ENCODE data around the gene CHMP1B. TPM values are rescaled to one million over a fixed set of nuclear protein-coding genes. Genes with fewer than 3 reads are reported as not detected.

Gene CHMP1B
- total and polyA plus RNA-seq, 9 of the 15 experiments (the other 6 are each of a cell fraction or from before 2014, with no cell fraction given) = 12.3 to 29.9 (median 19.0) TPM

- H3K79me2 ChIP-seq (ENCODE audit: control insufficient read depth, insufficient read depth, low read length) = no peaks in the 10 kb centered on the region
- intact Hi-C loops (cut with micrococcal nuclease) (no loop called here), in situ Hi-C loops (cut with MboI) (no loop called here)
- no TSS peak for BruUV-seq (replicated peaks)
- POLR2A ChIA-PET = interaction anchor here (1.0 to 1.3 kb wide), 2 partner anchors 12 to 25 kb away, joined by 5 read pairs; no protein-coding TSS in a partner anchor
- H3K36me3 ChIP-seq (ENCODE audit: control insufficient read depth, insufficient read depth, low read length) = peaks cover 13% of the 10 kb centered on the region; the same call in 2 of the 3 replicates
- H3K9ac ChIP-seq (ENCODE audit: insufficient read depth in 1 of 2, low read depth in 2 of 2, low read length in 2 of 2) = no peak overlapping the region
- DNase-seq (ENCODE audit: extremely low read depth in 1 of 4, low spot score in 3 of 4) = no peak
- CTCF ChIA-PET (ENCODE audit: low intra/inter-chr PET ratio) = no interaction called here
- no peak for ATAC-seq
- 69% methylated on average over 3 of the region's 3 CpGs for WGBS (ENCODE audit: insufficient coverage, low coverage, missing lambda C conversion rate)
- H2AFZ ChIP-seq (ENCODE audit: low read depth, low read length) = no peak overlapping the region
- peaks cover 10% of the 10 kb centered on the region; the same call in 1 of the 2 replicates for H4K20me1 ChIP-seq (replicated peaks; ENCODE audit: control insufficient read depth, insufficient read depth, low read length)
- TF ChIP-seq KLF16 (IDR thresholded peaks at IDR 0.05) = no peak
- no peak for TF ChIP-seq USF1 (CRISPR knock-in tag; IDR thresholded peaks at IDR 0.05)
- TF ChIP-seq HBP1 (CRISPR knock-in tag; IDR thresholded peaks at IDR 0.05) = no peak
- no peak for TF ChIP-seq SMARCE1 (IDR thresholded peaks at IDR 0.05)
- TF ChIP-seq FIP1L1 (IDR thresholded peaks at IDR 0.05; ENCODE audit: low read depth, low read length, poor library complexity, severe bottlenecking) = no peak
- no peaks in the 10 kb centered on the region for H3K27me3 ChIP-seq (ENCODE audit: control insufficient read depth in 2 of 2, insufficient read depth in 2 of 2, low read length in 2 of 2)
- H3K4me1 ChIP-seq (replicated peaks in 1 of 2; ENCODE audit: control insufficient read depth in 2 of 2, insufficient read depth in 2 of 2, low read length in 2 of 2) = peaks cover 7 to 17% of the 10 kb centered on the region in 2 experiments; a peak in 3 of 5 replicates
- peaks cover 5% of the 10 kb centered on the region for H3K9me1 ChIP-seq (ENCODE audit: control insufficient read depth, insufficient read depth, low read length)
- no peak overlapping the region for H3K27ac ChIP-seq (ENCODE audit: extremely low read depth, low read depth, low read length)
- no peak for FAIRE-seq
- H3K4me3 ChIP-seq = no peak overlapping the region
- H3K9me3 ChIP-seq (replicated peaks; ENCODE audit: control insufficient read depth, insufficient read depth, low read depth, low read length) = no peaks in the 10 kb centered on the region
- no peak overlapping the region for H3K4me2 ChIP-seq (ENCODE audit: insufficient read depth, low read length)
Observed at GRCh38 chr18:11899063-11899462, 47.9 kb downstream of the CHMP1B start.
